ENCODE data around the gene LAMA5.

The LAMA5 gene

GRCh38 chr20:62404761-62405107, 37.6 kb upstream of the LAMA5 start:
- DNase-seq: no peak

GRCh38 chr20:62404112-62404665, 37.1 kb upstream of the LAMA5 start:
- no peak for DNase-seq

- DNase-seq: no peak
These were observed 36.2 kb upstream of the LAMA5 start for GRCh38 chr20:62403331-62403730.

- DNase-seq: no peak
These were observed 35.5 kb upstream of the LAMA5 start for GRCh38 chr20:62402456-62403150.

GRCh38 chr20:62401331-62401779, 34.2 kb upstream of the LAMA5 start:
- DNase-seq: no peak

- no peak for DNase-seq
These were observed 33.4 kb upstream of the LAMA5 start for GRCh38 chr20:62400541-62400940.

- DNase-seq: no peak
These were observed 32.9 kb upstream of the LAMA5 start for GRCh38 chr20:62400021-62400420.

- DNase-seq: no peak
These were observed 31.2 kb upstream of the LAMA5 start for GRCh38 chr20:62398120-62398821.

- DNase-seq: no peak
These were observed 29.5 kb upstream of the LAMA5 start for GRCh38 chr20:62396367-62397239.

- no peak for DNase-seq
These were observed 28.5 kb upstream of the LAMA5 start for GRCh38 chr20:62395311-62396242.

- no peak for DNase-seq
These were observed 27.4 kb upstream of the LAMA5 start for GRCh38 chr20:62394248-62395245.

GRCh38 chr20:62393830-62394229, 26.7 kb upstream of the LAMA5 start:
- DNase-seq: no peak

GRCh38 chr20:62393335-62393665, 26.2 kb upstream of the LAMA5 start:
- no peak for DNase-seq

- DNase-seq: no peak
These were observed 25.7 kb upstream of the LAMA5 start for GRCh38 chr20:62392621-62393334.

GRCh38 chr20:62392077-62392418, 24.9 kb upstream of the LAMA5 start:
- no peak for DNase-seq

GRCh38 chr20:62391165-62392076, 24.3 kb upstream of the LAMA5 start:
- DNase-seq: no peak

GRCh38 chr20:62390317-62391164, 23.4 kb upstream of the LAMA5 start:
- DNase-seq: no peak

GRCh38 chr20:62389601-62390087, 22.5 kb upstream of the LAMA5 start:
- no peak for DNase-seq
